ENCODE measurements around the gene DDX17.

The DDX17 gene

GRCh38 chr22:38491707-38492348, 14.3 kb downstream of the DDX17 start:
- TF ChIP-seq CTCF (IDR thresholded peaks at IDR 0.05; ENCODE audit: insufficient read depth, missing control alignments): no peak
- FAIRE-seq (no peak), DNase-seq (ENCODE audit: insufficient read length, low spot score) (no peak)

- FAIRE-seq (no peak), DNase-seq (ENCODE audit: insufficient read length, low spot score) (no peak)
- no peak for TF ChIP-seq CTCF (IDR thresholded peaks at IDR 0.05; ENCODE audit: insufficient read depth, missing control alignments)
Measured at GRCh38 chr22:38490915-38491314, 15.2 kb downstream of the DDX17 start.

- DNase-seq (ENCODE audit: insufficient read length, low spot score) (no peak), FAIRE-seq (no peak)
- TF ChIP-seq CTCF (IDR thresholded peaks at IDR 0.05; ENCODE audit: insufficient read depth, missing control alignments): no peak
Measured at GRCh38 chr22:38490475-38490874, 15.6 kb downstream of the DDX17 start.

- FAIRE-seq: no peak
- no peak for DNase-seq (ENCODE audit: insufficient read length, low spot score)
- TF ChIP-seq CTCF (IDR thresholded peaks at IDR 0.05; ENCODE audit: insufficient read depth, missing control alignments): no peak
Measured at GRCh38 chr22:38489561-38490145, 16.5 kb downstream of the DDX17 start.

GRCh38 chr22:38489142-38489541, 17.0 kb downstream of the DDX17 start:
- no peak for TF ChIP-seq CTCF (IDR thresholded peaks at IDR 0.05; ENCODE audit: insufficient read depth, missing control alignments)
- DNase-seq (ENCODE audit: insufficient read length, low spot score) (no peak), FAIRE-seq (no peak)

GRCh38 chr22:38487946-38488345, 18.2 kb downstream of the DDX17 start:
- no peak for FAIRE-seq
- no peak for TF ChIP-seq CTCF (IDR thresholded peaks at IDR 0.05; ENCODE audit: insufficient read depth, missing control alignments)
- DNase-seq (ENCODE audit: insufficient read length, low spot score): no peak

- FAIRE-seq (no peak), DNase-seq (ENCODE audit: insufficient read length, low spot score) (no peak)
- no peak for TF ChIP-seq CTCF (IDR thresholded peaks at IDR 0.05; ENCODE audit: insufficient read depth, missing control alignments)
Measured at GRCh38 chr22:38485783-38486182, 20.3 kb downstream of the DDX17 start.

All from D721Med (cell line).